Neuronal stem cell (in vitro differentiated cells): ENCODE measurements around the gene DIAPH2.

Experiments
- DNase-seq: peaks from one replicate; pipeline ENCODE4 v3.0.0-alpha.2; 2013; ENCODE audit warnings: low spot score
- H2AFZ ChIP-seq: one replicate; pipeline ENCODE4 v1.6.1; 2013; ENCODE audit warnings: mild to moderate bottlenecking, low read length, inconsistent platforms
- H2AK5ac ChIP-seq: 2 replicates; pipeline ENCODE4 v1.6.1; 2013; ENCODE audit warnings: low read depth, mild to moderate bottlenecking, inconsistent platforms, low read length, moderate library complexity, mixed read lengths
- H2BK120ac ChIP-seq: 2 replicates; pipeline ENCODE4 v1.6.1; 2013; ENCODE audit warnings: low read depth, mild to moderate bottlenecking, inconsistent platforms, low read length, moderate library complexity, mixed read lengths
- H2BK12ac ChIP-seq: one replicate; pipeline ENCODE4 v1.6.1; 2013; ENCODE audit warnings: low read length, inconsistent platforms
- H2BK15ac ChIP-seq: 2 replicates; pipeline ENCODE4 v1.6.1; 2013; ENCODE audit warnings: mild to moderate bottlenecking, low read length, inconsistent platforms, mixed read lengths
- H2BK5ac ChIP-seq: one replicate; pipeline ENCODE4 v1.6.1; 2013; ENCODE audit warnings: inconsistent platforms, mild to moderate bottlenecking, low read length, moderate library complexity
- H3K14ac ChIP-seq: one replicate; pipeline ENCODE4 v1.6.1; 2013; ENCODE audit warnings: low read length, inconsistent platforms
- H3K18ac ChIP-seq: 2 replicates; pipeline ENCODE4 v1.6.1; 2013; ENCODE audit warnings: low read length, inconsistent platforms
- H3K23ac ChIP-seq: 2 replicates; pipeline ENCODE4 v1.6.1; 2013; ENCODE audit warnings: low read depth, mild to moderate bottlenecking, mixed read lengths, low read length, inconsistent platforms; ENCODE audit not compliant: poor library complexity
- H3K27ac ChIP-seq: replicated peaks from 3 replicates; pipeline ENCODE4 v1.5.1; 2013; ENCODE audit warnings: low read length, inconsistent platforms
- H3K27me3 ChIP-seq, 3 experiments: 2 replicates each; pipeline ENCODE4 v1.6.1; 2013; ENCODE audit warnings: low read length in 3 of 3, mild to moderate bottlenecking in 2 of 3, inconsistent platforms in 1 of 3, low read depth in 1 of 3, mixed read lengths in 1 of 3, moderate library complexity in 1 of 3; ENCODE audit not compliant: control insufficient read depth in 3 of 3, insufficient read depth in 3 of 3
- H3K36me3 ChIP-seq, 2 donors: replicated peaks in 1 of 2; 2 replicates each; pipeline ENCODE4 v1.6.1; 2013; ENCODE audit warnings: low read length in 2 of 2; ENCODE audit not compliant: control insufficient read depth in 2 of 2, insufficient read depth in 2 of 2
- H3K4ac ChIP-seq: 2 replicates; pipeline ENCODE4 v1.6.1; 2013; ENCODE audit warnings: inconsistent platforms, mild to moderate bottlenecking, low read length, moderate library complexity
- H3K4me1 ChIP-seq, 2 donors: 1 replicate in 1 of 2; 2 replicates in 1 of 2; pipeline ENCODE4 v1.6.1; 2013; ENCODE audit warnings: low read length in 2 of 2, low read depth in 1 of 2; ENCODE audit not compliant: control insufficient read depth in 2 of 2, insufficient read depth in 1 of 2
- H3K4me2 ChIP-seq: one replicate; pipeline ENCODE4 v1.6.1; 2013; ENCODE audit warnings: mild to moderate bottlenecking, low read length, inconsistent platforms; ENCODE audit not compliant: insufficient read depth, poor library complexity, severe bottlenecking
- H3K4me3 ChIP-seq, 2 donors: 2 replicates each; pipeline ENCODE4 v1.5.1; 2013; ENCODE audit warnings: low read length in 2 of 2, mild to moderate bottlenecking in 2 of 2, inconsistent platforms in 1 of 2, moderate library complexity in 1 of 2
- H3K79me1 ChIP-seq: one replicate; pipeline ENCODE4 v1.6.1; 2013; ENCODE audit warnings: low read depth, mild to moderate bottlenecking, inconsistent platforms, low read length, moderate library complexity
- H3K9ac ChIP-seq: one replicate; pipeline ENCODE4 v1.6.1; 2013; ENCODE audit warnings: mild to moderate bottlenecking, low read depth, low read length, inconsistent platforms; ENCODE audit not compliant: poor library complexity
- H3K9me3 ChIP-seq, 2 donors: replicated peaks in 1 of 2; 2 replicates each; pipeline versions ENCODE3 to v1.6.1; 2013; ENCODE audit warnings: low read length in 2 of 2, mild to moderate bottlenecking in 2 of 2, inconsistent platforms in 1 of 2, low read depth in 1 of 2, mixed read lengths in 1 of 2, moderate library complexity in 1 of 2; ENCODE audit not compliant: control insufficient read depth in 2 of 2, insufficient read depth in 1 of 2
- H4K8ac ChIP-seq: one replicate; pipeline ENCODE4 v1.6.1; 2013; ENCODE audit warnings: low read depth, mild to moderate bottlenecking, inconsistent platforms, low read length, moderate library complexity
- H4K91ac ChIP-seq: one replicate; pipeline ENCODE4 v1.6.1; 2013; ENCODE audit warnings: low read length, low read depth, mild to moderate bottlenecking, inconsistent platforms; ENCODE audit not compliant: poor library complexity
- WGBS, 2 donors: extraction: QIAGEN DNeasy Blood & Tissue Kit; methylation state at CpG; one replicate each; pipeline ENCODE4 v1.1.7; 2013; ENCODE audit warnings: missing lambda C conversion rate in 2 of 2, mixed read lengths in 1 of 2; ENCODE audit not compliant: insufficient read length in 2 of 2, insufficient replicate concordance in 1 of 2; ENCODE audit errors: extremely low coverage in 2 of 2; 5-methylcytosine and 5-hydroxymethylcytosine counted together

Gene DIAPH2

GRCh38 chrX:96770315-96770714 is 85.7 kb downstream of the DIAPH2 start:
- H3K4me1 ChIP-seq = no peaks in the 10 kb centered on the region
- no peak overlapping the region for H4K8ac ChIP-seq
- no peak overlapping the region for H3K23ac ChIP-seq
- H2BK120ac ChIP-seq = no peak overlapping the region
- no peak overlapping the region for H3K14ac ChIP-seq
- no CpG with 5 or more reads among the region's 2 CpGs for WGBS, 2 donors
- no peak overlapping the region for H4K91ac ChIP-seq
- H3K9me3 ChIP-seq = no peaks in the 10 kb centered on the region
- H3K79me1 ChIP-seq = no peaks in the 10 kb centered on the region
- no peak overlapping the region for H3K18ac ChIP-seq
- no peaks in the 10 kb centered on the region for H3K27me3 ChIP-seq
- H2BK12ac ChIP-seq = no peak overlapping the region
- H3K9ac ChIP-seq = no peak overlapping the region
- H3K27ac ChIP-seq = no peak overlapping the region
- H2AFZ ChIP-seq = no peak overlapping the region
- H3K36me3 ChIP-seq = no peaks in the 10 kb centered on the region
- H3K4ac ChIP-seq = no peak overlapping the region
- no peak for DNase-seq
- H2BK15ac ChIP-seq = no peak overlapping the region
- no peak overlapping the region for H3K4me2 ChIP-seq
- no peak overlapping the region for H3K4me3 ChIP-seq
- H2AK5ac ChIP-seq = no peak overlapping the region
- H2BK5ac ChIP-seq = no peak overlapping the region

GRCh38 chrX:96771486-96771885 is 86.8 kb downstream of the DIAPH2 start:
- H3K18ac ChIP-seq = no peak overlapping the region
- no peaks in the 10 kb centered on the region for H3K9me3 ChIP-seq
- H2BK120ac ChIP-seq = no peak overlapping the region
- H3K36me3 ChIP-seq = no peaks in the 10 kb centered on the region
- no peaks in the 10 kb centered on the region for H3K27me3 ChIP-seq
- no peak for DNase-seq
- no peak overlapping the region for H4K8ac ChIP-seq
- H2BK15ac ChIP-seq = no peak overlapping the region
- no peak overlapping the region for H3K14ac ChIP-seq
- H3K27ac ChIP-seq = no peak overlapping the region
- no peak overlapping the region for H3K4me3 ChIP-seq
- H3K4me2 ChIP-seq = no peak overlapping the region
- no peaks in the 10 kb centered on the region for H3K79me1 ChIP-seq
- no peaks in the 10 kb centered on the region for H3K4me1 ChIP-seq
- H2AFZ ChIP-seq = no peak overlapping the region
- no peak overlapping the region for H3K4ac ChIP-seq
- no peak overlapping the region for H2AK5ac ChIP-seq
- H3K9ac ChIP-seq = no peak overlapping the region
- no peak overlapping the region for H2BK12ac ChIP-seq
- WGBS, 2 donors = no CpG with 5 or more reads among the region's 1 CpG
- H2BK5ac ChIP-seq = no peak overlapping the region
- no peak overlapping the region for H3K23ac ChIP-seq
- no peak overlapping the region for H4K91ac ChIP-seq

DNA sequence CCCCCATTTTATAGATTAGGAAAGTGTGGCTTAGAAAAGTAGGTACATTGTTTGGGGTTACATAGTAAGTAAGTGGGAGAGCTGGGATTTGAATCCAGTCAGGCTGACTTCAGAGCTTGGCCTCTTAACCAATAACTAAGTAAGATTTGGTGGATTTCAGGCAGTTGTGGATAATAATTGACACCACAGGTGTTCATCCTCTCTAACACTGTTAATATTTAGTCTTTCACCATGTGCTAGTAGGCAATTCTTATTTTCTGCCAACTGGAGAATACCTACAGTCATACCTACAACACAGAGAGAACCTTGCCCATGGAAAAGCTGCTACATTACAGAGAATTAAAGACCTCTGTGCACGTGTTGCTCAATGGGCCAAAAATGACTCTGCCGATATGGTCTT is 89.5 kb downstream of the DIAPH2 start:
- H3K27me3 ChIP-seq = no peaks in the 10 kb centered on the region
- DNase-seq = no peak
- H3K4me1 ChIP-seq = no peaks in the 10 kb centered on the region
- no peak overlapping the region for H3K4ac ChIP-seq
- no peak overlapping the region for H3K9ac ChIP-seq
- H3K36me3 ChIP-seq = no peaks in the 10 kb centered on the region
- no peak overlapping the region for H3K27ac ChIP-seq
- no peak overlapping the region for H3K18ac ChIP-seq
- no peak overlapping the region for H2AFZ ChIP-seq
- H2AK5ac ChIP-seq = no peak overlapping the region
- no peaks in the 10 kb centered on the region for H3K9me3 ChIP-seq
- H3K14ac ChIP-seq = no peak overlapping the region
- H3K4me3 ChIP-seq = no peak overlapping the region
- H2BK12ac ChIP-seq = no peak overlapping the region
- H3K23ac ChIP-seq = no peak overlapping the region
- H2BK15ac ChIP-seq = no peak overlapping the region
- H2BK5ac ChIP-seq = no peak overlapping the region
- no peak overlapping the region for H4K91ac ChIP-seq
- no CpG with 5 or more reads among the region's 2 CpGs for WGBS, 2 donors
- H2BK120ac ChIP-seq = no peak overlapping the region
- H3K79me1 ChIP-seq = no peaks in the 10 kb centered on the region
- no peak overlapping the region for H3K4me2 ChIP-seq
- no peak overlapping the region for H4K8ac ChIP-seq

- H3K4me3 ChIP-seq = no peak overlapping the region
- no peak overlapping the region for H3K14ac ChIP-seq
- H3K18ac ChIP-seq = no peak overlapping the region
- no peaks in the 10 kb centered on the region for H3K36me3 ChIP-seq
- no peak overlapping the region for H2BK15ac ChIP-seq
- no peak overlapping the region for H2BK12ac ChIP-seq
- no peaks in the 10 kb centered on the region for H3K27me3 ChIP-seq
- H2AFZ ChIP-seq = no peak overlapping the region
- no peaks in the 10 kb centered on the region for H3K9me3 ChIP-seq
- H2BK120ac ChIP-seq = no peak overlapping the region
- H2BK5ac ChIP-seq = no peak overlapping the region
- DNase-seq = no peak
- H3K27ac ChIP-seq = no peak overlapping the region
- no peaks in the 10 kb centered on the region for H3K4me1 ChIP-seq
- no peak overlapping the region for H3K23ac ChIP-seq
- no peaks in the 10 kb centered on the region for H3K79me1 ChIP-seq
- no CpG with 5 or more reads among the region's 1 CpG for WGBS, 2 donors
- no peak overlapping the region for H4K8ac ChIP-seq
- H3K4ac ChIP-seq = no peak overlapping the region
- H4K91ac ChIP-seq = no peak overlapping the region
- no peak overlapping the region for H3K4me2 ChIP-seq
- no peak overlapping the region for H3K9ac ChIP-seq
- no peak overlapping the region for H2AK5ac ChIP-seq
Measured at GRCh38 chrX:96776966-96777365, 92.3 kb downstream of the DIAPH2 start.
